Esophagus (tissue), 2 donors: Measurements from ENCODE around the gene METTL25. TPM values are rescaled to one million over a fixed set of nuclear protein-coding genes. Genes with fewer than 3 reads are reported as not detected.

Experiments
- H3K27ac ChIP-seq, 2 donors: one replicate each; pipeline ENCODE4 v1.5.1; 2013; ENCODE audit warnings: low read depth in 2 of 2, mild to moderate bottlenecking in 2 of 2, inconsistent platforms in 1 of 2, low read length in 1 of 2, moderate library complexity in 1 of 2
- H3K27me3 ChIP-seq, 2 donors: one replicate each; pipeline ENCODE4 v1.6.1; 2013; ENCODE audit warnings: low read length in 2 of 2, control low read depth in 1 of 2, mild to moderate bottlenecking in 1 of 2; ENCODE audit not compliant: insufficient read depth in 2 of 2, control insufficient read depth in 1 of 2
- H3K36me3 ChIP-seq, 2 donors: one replicate each; pipeline ENCODE4 v1.6.1; 2013; ENCODE audit warnings: low read length in 1 of 2; ENCODE audit not compliant: control insufficient read depth in 2 of 2, insufficient read depth in 2 of 2
- H3K4me1 ChIP-seq, 2 donors: one replicate each; pipeline ENCODE4 v1.6.1; 2013; ENCODE audit warnings: low read length in 1 of 2; ENCODE audit not compliant: control insufficient read depth in 2 of 2, insufficient read depth in 2 of 2
- H3K4me3 ChIP-seq, 2 donors: one replicate each; pipeline ENCODE4 v1.5.1; 2013; ENCODE audit warnings: low read length in 2 of 2, mild to moderate bottlenecking in 2 of 2, low read depth in 1 of 2, moderate library complexity in 1 of 2
- H3K9me3 ChIP-seq, 2 donors: one replicate each; pipeline ENCODE4 v1.6.1; 2013; ENCODE audit warnings: mild to moderate bottlenecking in 2 of 2, low read depth in 1 of 2, low read length in 1 of 2, moderate library complexity in 1 of 2; ENCODE audit not compliant: control insufficient read depth in 2 of 2, insufficient read depth in 1 of 2
- WGBS, 2 donors: extraction: QIAGEN DNeasy Blood & Tissue Kit; methylation state at CpG; one replicate each; pipeline ENCODE4 v1.1.7; 2013; 5-methylcytosine and 5-hydroxymethylcytosine counted together
- polyA plus RNA-seq, 2 donors: library from polyadenylated mRNA; stranded (reverse); fragments of 200-250 nt; gene quantifications; one replicate each; pipeline ENCODE4 v1.2.3, GENCODE V29; 2013
- donor health status: healthy with polysubstance abuse.
- donor health status: Bipolar disorder and iron deficiency.

METTL25 gene
- polyA plus RNA-seq, 2 donors = 4.6 to 7.1 TPM

DNA sequence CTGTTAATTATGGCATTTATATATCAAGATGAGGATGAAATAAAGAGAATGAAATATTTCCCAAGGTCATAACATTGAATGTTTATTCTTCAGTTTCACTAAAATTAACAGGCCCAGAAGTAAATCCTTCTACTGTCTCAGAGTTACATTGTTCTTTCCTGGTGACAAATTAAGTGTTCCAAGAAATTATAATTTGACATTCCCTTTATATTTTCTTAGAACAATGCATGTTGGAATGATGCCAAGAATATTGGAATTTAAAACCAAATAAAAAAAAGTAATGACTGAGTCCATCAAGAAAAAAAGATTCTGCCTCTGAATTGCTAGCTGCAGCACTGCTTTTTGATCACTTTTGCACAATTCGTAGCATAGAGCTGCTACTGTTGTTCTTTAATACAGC is 152.1 kb downstream of the METTL25 start:
- 84% methylated on average over 1 of the region's 1 CpG for WGBS, 2 donors
- Histone ChIP-seq H3K4me1 (no peaks in the 10 kb centered on the region), H3K27me3 (no peaks in the 10 kb centered on the region), H3K27ac (no peak overlapping the region), H3K9me3 (no peaks in the 10 kb centered on the region), H3K36me3 (no peaks in the 10 kb centered on the region), H3K4me3 (no peak overlapping the region)

DNA sequence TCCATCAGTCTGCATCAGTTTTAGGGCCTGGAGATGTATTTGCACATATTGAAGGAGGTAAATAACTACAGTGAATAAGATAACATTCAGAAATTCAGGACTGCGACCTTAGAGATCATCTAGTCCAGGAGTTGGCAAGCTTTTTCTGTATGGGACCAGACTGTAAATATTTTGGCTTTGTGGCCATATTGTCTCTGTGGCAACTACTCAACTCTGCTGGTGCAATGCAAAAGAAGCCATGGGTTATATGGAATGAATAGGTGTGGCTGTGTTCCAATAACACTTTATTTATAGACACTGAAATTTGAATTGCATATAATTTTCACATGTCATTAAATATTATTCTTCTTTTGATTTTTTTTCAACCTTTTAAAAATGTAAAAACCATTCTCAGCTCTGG is 156.6 kb downstream of the METTL25 start:
- H3K9me3 ChIP-seq = no peaks in the 10 kb centered on the region
- H3K4me3 ChIP-seq = no peak overlapping the region
- WGBS, 2 donors = 74 to 82% methylated on average over 1 of the region's 1 CpG
- H3K27me3 ChIP-seq = no peaks in the 10 kb centered on the region
- H3K36me3 ChIP-seq = no peaks in the 10 kb centered on the region
- H3K27ac ChIP-seq = no peak overlapping the region
- H3K4me1 ChIP-seq = no peaks in the 10 kb centered on the region

GRCh38 chr12:82515652-82516051 is 157.3 kb downstream of the METTL25 start:
- H3K36me3 ChIP-seq = no peaks in the 10 kb centered on the region
- WGBS, 2 donors = 83 to 89% methylated on average over 2 of the region's 2 CpGs
- H3K27me3 ChIP-seq = no peaks in the 10 kb centered on the region
- H3K4me1 ChIP-seq = no peaks in the 10 kb centered on the region
- no peak overlapping the region for H3K4me3 ChIP-seq
- no peak overlapping the region for H3K27ac ChIP-seq
- H3K9me3 ChIP-seq = no peaks in the 10 kb centered on the region

DNA sequence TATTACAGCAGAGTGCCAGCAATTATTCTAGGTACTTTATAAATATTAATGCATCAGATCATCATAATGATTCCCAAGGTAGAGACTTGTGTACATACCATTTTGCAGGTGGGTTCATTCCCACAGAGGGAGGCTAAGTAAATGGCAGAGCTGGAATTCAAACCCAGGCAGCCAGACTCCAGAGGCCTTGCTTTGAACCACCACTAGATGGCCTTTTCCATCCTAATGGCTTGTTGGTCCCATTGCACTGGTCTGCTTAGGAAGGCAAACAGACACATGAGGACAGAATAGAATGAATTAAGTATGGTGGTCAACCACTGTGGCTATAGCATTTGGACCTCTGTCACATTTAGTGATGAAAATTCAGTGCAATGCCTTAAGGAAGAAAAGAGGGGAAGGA is 158.7 kb downstream of the METTL25 start:
- Histone ChIP-seq H3K36me3 (no peaks in the 10 kb centered on the region), H3K9me3 (no peaks in the 10 kb centered on the region), H3K27ac (no peak overlapping the region), H3K4me3 (no peak overlapping the region), H3K4me1 (no peaks in the 10 kb centered on the region), H3K27me3 (no peaks in the 10 kb centered on the region)

- no peak overlapping the region for H3K27ac ChIP-seq
- no peaks in the 10 kb centered on the region for H3K4me1 ChIP-seq
- no peaks in the 10 kb centered on the region for H3K27me3 ChIP-seq
- no peaks in the 10 kb centered on the region for H3K9me3 ChIP-seq
- no peaks in the 10 kb centered on the region for H3K36me3 ChIP-seq
- WGBS, 2 donors = 83 to 85% methylated on average over 5 of the region's 5 CpGs
- no peak overlapping the region for H3K4me3 ChIP-seq
Observed at GRCh38 chr12:82517808-82518207, 159.5 kb downstream of the METTL25 start.

DNA sequence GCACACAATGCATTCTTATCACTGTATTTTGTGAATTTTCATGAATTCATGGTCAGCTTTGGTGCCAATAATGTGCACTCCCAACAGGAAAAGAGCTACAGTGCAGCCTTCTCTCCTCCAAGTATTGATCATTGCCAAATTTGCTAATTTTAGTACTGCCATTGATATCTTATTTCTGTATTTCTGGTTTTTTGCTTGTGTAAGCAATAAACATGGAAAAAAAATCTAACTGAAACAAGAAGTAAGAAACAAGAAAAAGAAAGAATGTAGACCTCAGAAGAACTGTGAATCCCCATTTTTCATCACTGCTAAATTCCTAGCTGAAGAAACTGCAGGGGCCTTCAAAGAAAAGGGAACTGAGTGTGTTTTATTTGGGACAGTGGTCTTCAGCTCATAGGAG is 161.2 kb downstream of the METTL25 start:
- Histone ChIP-seq H3K27me3 (no peaks in the 10 kb centered on the region), H3K4me3 (no peak overlapping the region), H3K27ac (no peak overlapping the region), H3K36me3 (no peaks in the 10 kb centered on the region), H3K9me3 (no peaks in the 10 kb centered on the region), H3K4me1 (no peaks in the 10 kb centered on the region)

- Histone ChIP-seq H3K4me1 (no peaks in the 10 kb centered on the region), H3K4me3 (no peak overlapping the region), H3K9me3 (no peaks in the 10 kb centered on the region), H3K27ac (no peak overlapping the region), H3K27me3 (no peaks in the 10 kb centered on the region), H3K36me3 (no peaks in the 10 kb centered on the region)
- WGBS, 2 donors = 84 to 91% methylated on average over 4 of the region's 4 CpGs
Observed at GRCh38 chr12:82522285-82522684, 164.0 kb downstream of the METTL25 start.

- Histone ChIP-seq H3K9me3 (no peaks in the 10 kb centered on the region), H3K27me3 (no peaks in the 10 kb centered on the region), H3K36me3 (no peaks in the 10 kb centered on the region), H3K4me1 (no peaks in the 10 kb centered on the region), H3K27ac (no peak overlapping the region), H3K4me3 (no peak overlapping the region)
Observed at GRCh38 chr12:82522762-82523161, 164.4 kb downstream of the METTL25 start.

- Histone ChIP-seq H3K4me3 (no peak overlapping the region), H3K36me3 (no peaks in the 10 kb centered on the region), H3K27me3 (no peaks in the 10 kb centered on the region), H3K9me3 (no peaks in the 10 kb centered on the region), H3K27ac (no peak overlapping the region), H3K4me1 (no peaks in the 10 kb centered on the region)
- WGBS, 2 donors = 34 to 49% methylated on average over 3 of the region's 3 CpGs
Observed at GRCh38 chr12:82523996-82524395, 165.7 kb downstream of the METTL25 start.

DNA sequence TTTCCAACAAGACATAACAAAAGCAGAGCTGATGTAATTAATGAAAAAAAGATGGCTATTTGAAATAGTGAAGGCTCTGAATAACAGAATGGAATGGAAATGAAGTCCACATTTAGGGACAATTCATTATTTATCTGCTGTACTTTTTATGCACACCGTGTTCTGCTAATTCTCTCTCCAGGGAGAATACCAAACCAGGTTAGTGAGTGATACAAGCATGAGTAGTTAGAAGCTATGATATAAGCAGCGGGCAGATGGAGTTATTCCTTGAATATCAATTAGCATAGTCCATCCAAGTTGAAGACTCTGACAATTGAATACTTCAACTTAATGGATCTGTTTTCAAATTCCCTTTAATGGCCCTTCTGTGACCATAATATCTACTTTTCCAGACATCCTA is 166.3 kb downstream of the METTL25 start:
- Histone ChIP-seq H3K9me3 (no peaks in the 10 kb centered on the region), H3K27ac (no peak overlapping the region), H3K27me3 (no peaks in the 10 kb centered on the region), H3K4me3 (no peak overlapping the region), H3K36me3 (no peaks in the 10 kb centered on the region), H3K4me1 (no peaks in the 10 kb centered on the region)
- 53 to 61% methylated on average over 2 of the region's 2 CpGs for WGBS, 2 donors
